Subcutaneous adipose tissue (tissue), 4 donors: ENCODE measurements around the gene UBA3. TPM values are rescaled to one million over a fixed set of nuclear protein-coding genes. Genes with fewer than 3 reads are reported as not detected.

Source experiments
- CTCF ChIP-seq: fragments of 450-650 bp; IDR thresholded peaks from one replicate; pipeline ENCODE4 v1.5.1; 2016; ENCODE audit warnings: low read depth, mild to moderate bottlenecking, control low read depth, antibody characterized with exemption, moderate library complexity
- total RNA-seq, 4 donors: library from RNA; depleted of rRNA; stranded (reverse); fragments of >200 nt; gene quantifications; one replicate each; pipeline ENCODE4 v1.1.0, GENCODE V29; 2016

UBA3 gene
- total RNA-seq, 4 donors from 2014 or later: 51.8 to 97.5 (median 53.1) TPM

GRCh38 chr3:69020857-69021256 is 59.3 kb downstream of the UBA3 start:
- no peak for TF ChIP-seq CTCF

- no peak for TF ChIP-seq CTCF
Measured at GRCh38 chr3:69020424-69020823, 59.7 kb downstream of the UBA3 start.

- TF ChIP-seq CTCF: no peak
Measured at GRCh38 chr3:69016901-69017300, 63.3 kb downstream of the UBA3 start.

- no peak for TF ChIP-seq CTCF
Measured at GRCh38 chr3:69016102-69016501, 64.1 kb downstream of the UBA3 start.

GRCh38 chr3:69014022-69014580 is 66.1 kb downstream of the UBA3 start:
- no peak for TF ChIP-seq CTCF

GRCh38 chr3:69013253-69014021 is 66.7 kb downstream of the UBA3 start, which contains the start of gene EOGT:
Gene EOGT (minus strand): TSS chr3:69013684. CDS start chr3:69009846, 3,838 bp downstream.
- no peak for TF ChIP-seq CTCF

- no peak for TF ChIP-seq CTCF
Measured at GRCh38 chr3:69012800-69013252, 67.3 kb downstream of the UBA3 start.
